ENCODE results near the gene ZYX. TPM values are rescaled to one million over a fixed set of nuclear protein-coding genes. Genes with fewer than 3 reads are reported as not detected.

ZYX gene
- total RNA-seq, 1 experiment from 2014 or later: 145 TPM

DNA sequence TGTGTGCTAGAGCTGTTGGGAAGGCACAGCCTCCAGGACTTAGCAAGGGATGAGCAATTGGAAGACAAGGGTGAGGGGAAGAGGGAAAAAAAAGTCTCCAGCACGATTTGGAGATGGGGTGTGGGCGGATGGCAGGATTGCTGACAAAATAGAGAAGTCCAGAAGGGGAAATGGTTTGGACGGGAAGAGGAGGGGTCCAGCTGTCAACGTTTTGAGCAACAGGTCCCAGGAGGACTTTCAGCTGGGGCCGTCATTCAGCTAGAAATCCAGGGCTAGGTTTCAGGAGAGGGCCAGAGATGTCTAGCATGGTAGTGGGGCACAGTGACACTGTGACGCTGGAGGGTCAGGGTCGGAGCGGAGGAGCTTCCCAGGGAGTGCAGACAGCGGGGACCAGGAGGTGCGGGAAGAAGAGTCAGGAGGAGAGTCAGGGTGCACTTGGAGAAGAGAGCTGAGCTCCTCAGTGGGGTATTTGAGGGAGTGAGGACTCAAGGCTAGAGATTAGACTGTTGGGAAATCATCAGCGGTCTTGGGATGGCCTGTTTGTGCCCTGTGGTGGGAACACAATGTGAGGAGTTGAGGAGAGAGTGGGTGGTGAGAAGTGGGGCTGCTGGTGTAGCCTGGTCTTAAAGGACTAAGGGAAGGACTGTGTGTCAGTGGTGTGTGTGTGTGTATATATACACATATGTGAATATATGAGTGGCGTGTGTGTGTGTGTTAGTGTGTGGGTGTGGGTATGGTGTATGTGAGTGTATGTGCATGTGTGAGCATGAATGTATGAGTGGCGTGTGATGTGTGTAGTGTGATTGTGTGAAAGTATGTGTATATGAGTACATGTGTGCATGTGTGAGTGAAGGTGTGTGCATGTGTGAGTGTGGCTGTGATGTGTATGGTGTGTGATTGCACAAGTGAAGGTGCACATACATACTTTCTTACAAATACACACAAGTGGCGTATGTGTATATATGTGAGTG, 3.8 kb downstream of the ZYX start:
- peaks cover 59% of the 10 kb centered on the region for H4K20me1 ChIP-seq (ENCODE audit: insufficient read depth)

GRCh38 chr7:143385891-143386781, 5.0 kb downstream of the ZYX start:
- BruUV-seq (replicated peaks): no TSS peak
- CTCF ChIA-PET: interaction anchor here (0.6 to 0.7 kb wide), 2 partner anchors 12 to 15 kb away, joined by 5 to 7 read pairs; no protein-coding TSS in a partner anchor
- Histone ChIP-seq H3K4me2 (no peak overlapping the region), H3K27me3 (ENCODE audit: insufficient read depth, low read depth) (no peaks in the 10 kb centered on the region), H3K9me2 (ENCODE audit: insufficient read depth) (no peaks in the 10 kb centered on the region), H3K79me2 (ENCODE audit: low read depth) (peaks cover 51% of the 10 kb centered on the region), H3K36me3 (ENCODE audit: low read depth) (peaks cover 34% of the 10 kb centered on the region; the same call in 1 of the 2 replicates), H3K4me1 (replicated peaks; ENCODE audit: insufficient read depth) (peaks cover 11% of the 10 kb centered on the region), H2AFZ (no peak overlapping the region), H4K20me1 (ENCODE audit: insufficient read depth) (peaks cover 59% of the 10 kb centered on the region), H3K27ac (no peak overlapping the region), H3F3A (ENCODE audit: insufficient read depth, low read depth) (peaks cover 19% of the 10 kb centered on the region; the same call in 1 of the 2 replicates), H3K9me3 (ENCODE audit: insufficient read depth, low read depth) (no peaks in the 10 kb centered on the region), H3K4me3 (no peak overlapping the region)
- no peak for TF ChIP-seq EZH2 (IDR thresholded peaks at IDR 0.05; ENCODE audit: low read depth)
- no peak for TF ChIP-seq CTCF (conservative IDR thresholded peaks at IDR 0.05)
- intact Hi-C loops (cut with micrococcal nuclease; ENCODE audit: unreplicated experiment): no loop called here
- POLR2A ChIA-PET (ENCODE audit: unreplicated experiment): no interaction called here
- DNase-seq: no peak

More for the DNA sequence above, 3.8 kb downstream of the ZYX start:
- intact Hi-C loops (cut with micrococcal nuclease; ENCODE audit: unreplicated experiment): loop anchor here (5.0 kb wide), 1 partner anchor 503 kb away; no protein-coding TSS in a partner anchor
- no TSS peak for BruUV-seq (replicated peaks)
- Histone ChIP-seq H3K9me2 (ENCODE audit: insufficient read depth) (no peaks in the 10 kb centered on the region), H3K27ac (no peak overlapping the region), H3K9me3 (ENCODE audit: insufficient read depth, low read depth) (no peaks in the 10 kb centered on the region), H3F3A (ENCODE audit: insufficient read depth, low read depth) (peaks cover 22% of the 10 kb centered on the region; the same call in 1 of the 2 replicates), H3K79me2 (ENCODE audit: low read depth) (peaks cover 51% of the 10 kb centered on the region), H2AFZ (no peak overlapping the region), H3K36me3 (ENCODE audit: low read depth) (peaks cover 25% of the 10 kb centered on the region; the same call in 1 of the 2 replicates), H3K27me3 (ENCODE audit: insufficient read depth, low read depth) (no peaks in the 10 kb centered on the region), H3K4me2 (no peak overlapping the region), H3K4me1 (replicated peaks; ENCODE audit: insufficient read depth) (peaks cover 12% of the 10 kb centered on the region), H3K4me3 (no peak overlapping the region)
- no peak for DNase-seq
- TF ChIP-seq CTCF (conservative IDR thresholded peaks at IDR 0.05) (no peak), EZH2 (IDR thresholded peaks at IDR 0.05; ENCODE audit: low read depth) (no peak)
- ChIA-PET CTCF (interaction anchor here (0.6 to 0.7 kb wide), 2 partner anchors 13 to 16 kb away, joined by 5 to 7 read pairs; no protein-coding TSS in a partner anchor), POLR2A (ENCODE audit: unreplicated experiment) (no interaction called here)
